ENCODE data around the gene ADARB2. TPM values are rescaled to one million over a fixed set of nuclear protein-coding genes. Genes with fewer than 3 reads are reported as not detected.
"Not testable (repeated sequence)": the region's sequence is repeated elsewhere in the genome, so short reads cannot be mapped to it uniquely, and the experiment has no call there.

Gene ADARB2
- total and polyA plus RNA-seq, 2 experiments from 2014 or later = 2.0 to 5.0 TPM

DNA sequence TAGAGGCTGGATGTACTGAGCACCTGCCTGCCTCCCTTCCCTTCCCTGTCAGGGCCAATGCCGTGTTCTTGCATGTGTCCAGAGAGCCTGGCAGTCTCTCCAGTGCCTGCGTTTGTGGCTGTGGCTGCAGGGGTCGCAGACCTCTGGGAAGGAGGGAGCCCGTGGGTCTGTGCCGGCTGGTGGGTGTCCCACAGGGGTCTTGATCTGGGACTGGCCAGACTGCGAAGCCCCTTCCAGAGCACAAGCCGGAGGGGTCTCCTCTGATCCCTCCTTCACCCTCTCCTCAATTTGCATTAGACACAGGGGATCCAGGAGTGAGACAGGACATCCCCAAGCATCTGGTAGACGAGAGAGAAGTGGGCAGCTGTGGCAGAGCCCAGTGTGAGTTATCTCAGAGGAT lies 199.2 kb downstream of the ADARB2 start (continued):
- no peak for TF ChIP-seq CTCF (conservative IDR thresholded peaks at IDR 0.05; ENCODE audit: low read depth in 2 of 2)
- TF ChIP-seq, protein P1, sequence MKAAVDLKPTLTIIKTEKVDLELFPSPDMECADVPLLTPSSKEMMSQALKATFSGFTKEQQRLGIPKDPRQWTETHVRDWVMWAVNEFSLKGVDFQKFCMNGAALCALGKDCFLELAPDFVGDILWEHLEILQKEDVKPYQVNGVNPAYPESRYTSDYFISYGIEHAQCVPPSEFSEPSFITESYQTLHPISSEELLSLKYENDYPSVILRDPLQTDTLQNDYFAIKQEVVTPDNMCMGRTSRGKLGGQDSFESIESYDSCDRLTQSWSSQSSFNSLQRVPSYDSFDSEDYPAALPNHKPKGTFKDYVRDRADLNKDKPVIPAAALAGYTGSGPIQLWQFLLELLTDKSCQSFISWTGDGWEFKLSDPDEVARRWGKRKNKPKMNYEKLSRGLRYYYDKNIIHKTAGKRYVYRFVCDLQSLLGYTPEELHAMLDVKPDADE (IDR thresholded peaks at IDR 0.05) = no peak
- TF ChIP-seq ZNF331 (CRISPR knock-in tag; IDR thresholded peaks at IDR 0.05; ENCODE audit: low read depth) = no peak
- TF ChIP-seq CREB1 (CRISPR knock-in tag; IDR thresholded peaks at IDR 0.05; ENCODE audit: low read depth) = no peak
- TF ChIP-seq EZH2phosphoT487 (IDR thresholded peaks at IDR 0.05; ENCODE audit: unreplicated experiment) = no peak
- TF ChIP-seq POLR2AphosphoS5 (IDR thresholded peaks at IDR 0.05; ENCODE audit: low read depth) = no peak

DNA sequence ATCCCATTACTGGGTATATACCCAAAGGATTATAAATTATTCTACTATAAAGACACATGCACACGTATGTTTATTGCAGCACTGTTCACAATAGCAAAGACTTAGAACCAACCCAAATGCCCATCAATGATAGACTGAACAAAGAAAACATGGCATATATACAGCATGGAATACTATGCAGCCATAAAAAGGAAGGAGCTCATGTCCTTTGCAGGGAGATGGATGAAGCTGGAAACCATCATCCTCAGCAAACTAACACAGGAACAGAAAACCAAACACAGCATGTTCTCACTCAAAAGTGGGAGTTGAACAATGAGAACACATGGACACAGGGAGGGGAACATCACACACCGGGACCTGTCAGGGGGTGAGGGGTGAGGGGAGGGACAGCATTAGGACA lies 199.9 kb downstream of the ADARB2 start:
- H3K36me3 ChIP-seq (ENCODE audit: insufficient read depth); DNase-seq (ENCODE audit: low spot score); H3K27me3 Mint-ChIP-seq (ENCODE audit: insufficient read depth, low read depth, poor library complexity); H3F3A ChIP-seq (replicated peaks; ENCODE audit: low read depth); H3K36me3 Mint-ChIP-seq (ENCODE audit: low read depth); H3K27me3 ChIP-seq (ENCODE audit: insufficient read depth); H3K27ac ChIP-seq (ENCODE audit: low read depth); H3K4me2 ChIP-seq; H3K4me1 Mint-ChIP-seq; H3K27ac Mint-ChIP-seq; H3K4me1 ChIP-seq (ENCODE audit: insufficient read depth); H3K79me2 ChIP-seq (replicated peaks; ENCODE audit: insufficient read depth); H4K20me1 ChIP-seq (replicated peaks; ENCODE audit: insufficient read depth); H3K9me2 ChIP-seq (ENCODE audit: insufficient read depth); ATAC-seq; H3K9me3 Mint-ChIP-seq; H2AFZ ChIP-seq; H3K4me3 Mint-ChIP-seq; H3K4me3 ChIP-seq: not testable (repeated sequence)

GRCh38 chr10:1536341-1536740 lies 201.0 kb downstream of the ADARB2 start:
- Mint-ChIP-seq H3K4me3 (no peak overlapping the region), H3K9me3 (no peaks in the 10 kb centered on the region; the same call in 1 of the 3 replicates), H3K36me3 (ENCODE audit: low read depth) (no peaks in the 10 kb centered on the region), H3K27me3 (ENCODE audit: insufficient read depth, low read depth, poor library complexity) (peaks cover 7% of the 10 kb centered on the region), H3K27ac (no peak overlapping the region), H3K4me1 (no peaks in the 10 kb centered on the region)
- Histone ChIP-seq H2AFZ (no peak overlapping the region), H3K4me1 (ENCODE audit: insufficient read depth) (no peaks in the 10 kb centered on the region), H3K27ac (ENCODE audit: low read depth) (no peak overlapping the region), H3K4me2 (no peak overlapping the region), H4K20me1 (replicated peaks; ENCODE audit: insufficient read depth) (no peaks in the 10 kb centered on the region), H3K27me3 (ENCODE audit: insufficient read depth) (no peaks in the 10 kb centered on the region), H3K36me3 (ENCODE audit: insufficient read depth) (no peaks in the 10 kb centered on the region), H3K79me2 (replicated peaks; ENCODE audit: insufficient read depth) (no peaks in the 10 kb centered on the region), H3K4me3 (no peak overlapping the region), H3K9me2 (ENCODE audit: insufficient read depth) (no peaks in the 10 kb centered on the region), H3F3A (replicated peaks; ENCODE audit: low read depth) (no peaks in the 10 kb centered on the region)
- ATAC-seq (no peak), DNase-seq (ENCODE audit: low spot score) (no peak)
- TF ChIP-seq NANOG (IDR thresholded peaks at IDR 0.05; ENCODE audit: borderline replicate concordance) (no peak), ZNF331 (CRISPR knock-in tag; IDR thresholded peaks at IDR 0.05; ENCODE audit: low read depth) (no peak), STAT1 (IDR thresholded peaks at IDR 0.05; ENCODE audit: unreplicated experiment) (no peak), CREB1 (CRISPR knock-in tag; IDR thresholded peaks at IDR 0.05; ENCODE audit: low read depth) (no peak), POLR2AphosphoS5 (IDR thresholded peaks at IDR 0.05; ENCODE audit: low read depth) (no peak), EZH2 (IDR thresholded peaks at IDR 0.05; ENCODE audit: low read depth, unreplicated experiment) (no peak), REST (IDR thresholded peaks at IDR 0.05; ENCODE audit: unreplicated experiment) (no peak)
